Neuronal stem cell (in vitro differentiated cells): ENCODE results near the gene DMD.

ENCODE experiments used
- DNase-seq: peaks from one replicate; pipeline ENCODE4 v3.0.0-alpha.2; 2013; ENCODE audit warnings: low spot score
- H2AFZ ChIP-seq: one replicate; pipeline ENCODE4 v1.6.1; 2013; ENCODE audit warnings: mild to moderate bottlenecking, low read length, inconsistent platforms
- H2AK5ac ChIP-seq: 2 replicates; pipeline ENCODE4 v1.6.1; 2013; ENCODE audit warnings: low read depth, mild to moderate bottlenecking, inconsistent platforms, low read length, moderate library complexity, mixed read lengths
- H2BK120ac ChIP-seq: 2 replicates; pipeline ENCODE4 v1.6.1; 2013; ENCODE audit warnings: low read depth, mild to moderate bottlenecking, inconsistent platforms, low read length, moderate library complexity, mixed read lengths
- H2BK12ac ChIP-seq: one replicate; pipeline ENCODE4 v1.6.1; 2013; ENCODE audit warnings: low read length, inconsistent platforms
- H2BK15ac ChIP-seq: 2 replicates; pipeline ENCODE4 v1.6.1; 2013; ENCODE audit warnings: mild to moderate bottlenecking, low read length, inconsistent platforms, mixed read lengths
- H2BK5ac ChIP-seq: one replicate; pipeline ENCODE4 v1.6.1; 2013; ENCODE audit warnings: inconsistent platforms, mild to moderate bottlenecking, low read length, moderate library complexity
- H3K14ac ChIP-seq: one replicate; pipeline ENCODE4 v1.6.1; 2013; ENCODE audit warnings: low read length, inconsistent platforms
- H3K18ac ChIP-seq: 2 replicates; pipeline ENCODE4 v1.6.1; 2013; ENCODE audit warnings: low read length, inconsistent platforms
- H3K23ac ChIP-seq: 2 replicates; pipeline ENCODE4 v1.6.1; 2013; ENCODE audit warnings: low read depth, mild to moderate bottlenecking, mixed read lengths, low read length, inconsistent platforms; ENCODE audit not compliant: poor library complexity
- H3K27ac ChIP-seq: replicated peaks from 3 replicates; pipeline ENCODE4 v1.5.1; 2013; ENCODE audit warnings: low read length, inconsistent platforms
- H3K27me3 ChIP-seq, 3 experiments: 2 replicates each; pipeline ENCODE4 v1.6.1; 2013; ENCODE audit warnings: low read length in 3 of 3, mild to moderate bottlenecking in 2 of 3, inconsistent platforms in 1 of 3, low read depth in 1 of 3, mixed read lengths in 1 of 3, moderate library complexity in 1 of 3; ENCODE audit not compliant: control insufficient read depth in 3 of 3, insufficient read depth in 3 of 3
- H3K36me3 ChIP-seq, 2 donors: replicated peaks in 1 of 2; 2 replicates each; pipeline ENCODE4 v1.6.1; 2013; ENCODE audit warnings: low read length in 2 of 2; ENCODE audit not compliant: control insufficient read depth in 2 of 2, insufficient read depth in 2 of 2
- H3K4ac ChIP-seq: 2 replicates; pipeline ENCODE4 v1.6.1; 2013; ENCODE audit warnings: inconsistent platforms, mild to moderate bottlenecking, low read length, moderate library complexity
- H3K4me1 ChIP-seq, 2 donors: 1 replicate in 1 of 2; 2 replicates in 1 of 2; pipeline ENCODE4 v1.6.1; 2013; ENCODE audit warnings: low read length in 2 of 2, low read depth in 1 of 2; ENCODE audit not compliant: control insufficient read depth in 2 of 2, insufficient read depth in 1 of 2
- H3K4me2 ChIP-seq: one replicate; pipeline ENCODE4 v1.6.1; 2013; ENCODE audit warnings: mild to moderate bottlenecking, low read length, inconsistent platforms; ENCODE audit not compliant: insufficient read depth, poor library complexity, severe bottlenecking
- H3K4me3 ChIP-seq, 2 donors: 2 replicates each; pipeline ENCODE4 v1.5.1; 2013; ENCODE audit warnings: low read length in 2 of 2, mild to moderate bottlenecking in 2 of 2, inconsistent platforms in 1 of 2, moderate library complexity in 1 of 2
- H3K79me1 ChIP-seq: one replicate; pipeline ENCODE4 v1.6.1; 2013; ENCODE audit warnings: low read depth, mild to moderate bottlenecking, inconsistent platforms, low read length, moderate library complexity
- H3K9ac ChIP-seq: one replicate; pipeline ENCODE4 v1.6.1; 2013; ENCODE audit warnings: mild to moderate bottlenecking, low read depth, low read length, inconsistent platforms; ENCODE audit not compliant: poor library complexity
- H3K9me3 ChIP-seq, 2 donors: replicated peaks in 1 of 2; 2 replicates each; pipeline versions ENCODE3 to v1.6.1; 2013; ENCODE audit warnings: low read length in 2 of 2, mild to moderate bottlenecking in 2 of 2, inconsistent platforms in 1 of 2, low read depth in 1 of 2, mixed read lengths in 1 of 2, moderate library complexity in 1 of 2; ENCODE audit not compliant: control insufficient read depth in 2 of 2, insufficient read depth in 1 of 2
- H4K8ac ChIP-seq: one replicate; pipeline ENCODE4 v1.6.1; 2013; ENCODE audit warnings: low read depth, mild to moderate bottlenecking, inconsistent platforms, low read length, moderate library complexity
- H4K91ac ChIP-seq: one replicate; pipeline ENCODE4 v1.6.1; 2013; ENCODE audit warnings: low read length, low read depth, mild to moderate bottlenecking, inconsistent platforms; ENCODE audit not compliant: poor library complexity
- WGBS, 2 donors: extraction: QIAGEN DNeasy Blood & Tissue Kit; methylation state at CpG; one replicate each; pipeline ENCODE4 v1.1.7; 2013; ENCODE audit warnings: missing lambda C conversion rate in 2 of 2, mixed read lengths in 1 of 2; ENCODE audit not compliant: insufficient read length in 2 of 2, insufficient replicate concordance in 1 of 2; ENCODE audit errors: extremely low coverage in 2 of 2; 5-methylcytosine and 5-hydroxymethylcytosine counted together

DMD gene

GRCh38 chrX:31929366-31929765 is 1282.0 kb downstream of the DMD start:
- no peak overlapping the region for H3K23ac ChIP-seq
- H3K4me1 ChIP-seq: no peaks in the 10 kb centered on the region
- no peak overlapping the region for H4K8ac ChIP-seq
- H2BK12ac ChIP-seq: no peak overlapping the region
- no peak overlapping the region for H3K18ac ChIP-seq
- WGBS, 2 donors: no CpG with 5 or more reads among the region's 5 CpGs
- H4K91ac ChIP-seq: no peak overlapping the region
- no peak overlapping the region for H3K4ac ChIP-seq
- H2BK5ac ChIP-seq: no peak overlapping the region
- H3K9me3 ChIP-seq: no peaks in the 10 kb centered on the region
- no peak overlapping the region for H3K27ac ChIP-seq
- no peak overlapping the region for H3K4me3 ChIP-seq
- no peak overlapping the region for H3K14ac ChIP-seq
- no peak overlapping the region for H2BK120ac ChIP-seq
- no peak overlapping the region for H2AFZ ChIP-seq
- H3K36me3 ChIP-seq: peaks cover 0 to 6% of the 10 kb centered on the region in 2 donors
- H3K27me3 ChIP-seq: no peaks in the 10 kb centered on the region
- no peak overlapping the region for H2BK15ac ChIP-seq
- H2AK5ac ChIP-seq: no peak overlapping the region
- DNase-seq: no peak
- H3K4me2 ChIP-seq: no peak overlapping the region
- H3K79me1 ChIP-seq: no peaks in the 10 kb centered on the region
- H3K9ac ChIP-seq: no peak overlapping the region

- no peaks in the 10 kb centered on the region for H3K79me1 ChIP-seq
- no peak overlapping the region for H3K27ac ChIP-seq
- no peak overlapping the region for H3K4me2 ChIP-seq
- H2AK5ac ChIP-seq: no peak overlapping the region
- no peak overlapping the region for H3K4ac ChIP-seq
- no peak overlapping the region for H2BK5ac ChIP-seq
- no peak overlapping the region for H2BK15ac ChIP-seq
- no peak overlapping the region for H4K8ac ChIP-seq
- no CpG with 5 or more reads among the region's 2 CpGs for WGBS, 2 donors
- H3K23ac ChIP-seq: no peak overlapping the region
- no peak overlapping the region for H3K18ac ChIP-seq
- no peak overlapping the region for H3K9ac ChIP-seq
- no peak for DNase-seq
- no peak overlapping the region for H2AFZ ChIP-seq
- no peaks in the 10 kb centered on the region for H3K36me3 ChIP-seq
- no peak overlapping the region for H2BK120ac ChIP-seq
- no peak overlapping the region for H3K14ac ChIP-seq
- H3K4me3 ChIP-seq: no peak overlapping the region
- no peak overlapping the region for H4K91ac ChIP-seq
- no peak overlapping the region for H2BK12ac ChIP-seq
- H3K27me3 ChIP-seq: no peaks in the 10 kb centered on the region
- no peaks in the 10 kb centered on the region for H3K4me1 ChIP-seq
- no peaks in the 10 kb centered on the region for H3K9me3 ChIP-seq
Measured at GRCh38 chrX:31921236-31921635, 1290.1 kb downstream of the DMD start.

GRCh38 chrX:31909850-31910572 is 1301.3 kb downstream of the DMD start:
- Histone ChIP-seq H2BK5ac (no peak overlapping the region), H2BK120ac (no peak overlapping the region), H3K79me1 (no peaks in the 10 kb centered on the region), H3K4me1 (no peaks in the 10 kb centered on the region), H3K9me3 (no peaks in the 10 kb centered on the region), H3K4ac (no peak overlapping the region), H4K91ac (no peak overlapping the region), H2AK5ac (no peak overlapping the region), H4K8ac (no peak overlapping the region), H3K4me2 (no peak overlapping the region), H2AFZ (no peak overlapping the region), H3K36me3 (no peaks in the 10 kb centered on the region), H3K9ac (no peak overlapping the region), H3K27me3 (no peaks in the 10 kb centered on the region), H3K27ac (no peak overlapping the region), H3K23ac (no peak overlapping the region), H3K18ac (no peak overlapping the region), H3K4me3 (no peak overlapping the region), H2BK15ac (no peak overlapping the region), H2BK12ac (no peak overlapping the region), H3K14ac (no peak overlapping the region)
- WGBS, 2 donors: no CpG with 5 or more reads among the region's 4 CpGs
- DNase-seq: no peak

- H3K9ac ChIP-seq: no peak overlapping the region
Measured at GRCh38 chrX:31894152-31894551, 1317.2 kb downstream of the DMD start.

More at GRCh38 chrX:31894152-31894551, 1317.2 kb downstream of the DMD start:
- WGBS, 2 donors: no CpG with 5 or more reads among the region's 7 CpGs
- Histone ChIP-seq H3K27ac (no peak overlapping the region), H3K14ac (no peak overlapping the region), H2AFZ (no peak overlapping the region), H3K9me3 (no peaks in the 10 kb centered on the region), H2AK5ac (no peak overlapping the region), H3K23ac (no peak overlapping the region), H2BK12ac (no peak overlapping the region), H4K8ac (no peak overlapping the region), H3K36me3 (no peaks in the 10 kb centered on the region), H3K4me3 (no peak overlapping the region), H3K79me1 (no peaks in the 10 kb centered on the region), H2BK15ac (no peak overlapping the region), H2BK5ac (no peak overlapping the region), H2BK120ac (no peak overlapping the region), H3K4me1 (peaks cover 0 to 4% of the 10 kb centered on the region in 2 donors), H3K27me3 (no peaks in the 10 kb centered on the region), H3K4me2 (no peak overlapping the region), H3K18ac (no peak overlapping the region), H3K4ac (no peak overlapping the region), H4K91ac (no peak overlapping the region)
- no peak for DNase-seq
